Measurements from ENCODE around the gene POU4F3. TPM values are rescaled to one million over a fixed set of nuclear protein-coding genes. Genes with fewer than 3 reads are reported as not detected.

POU4F3 gene
- total and polyA plus RNA-seq, 3 donors from 2014 or later, result not detected

DNA sequence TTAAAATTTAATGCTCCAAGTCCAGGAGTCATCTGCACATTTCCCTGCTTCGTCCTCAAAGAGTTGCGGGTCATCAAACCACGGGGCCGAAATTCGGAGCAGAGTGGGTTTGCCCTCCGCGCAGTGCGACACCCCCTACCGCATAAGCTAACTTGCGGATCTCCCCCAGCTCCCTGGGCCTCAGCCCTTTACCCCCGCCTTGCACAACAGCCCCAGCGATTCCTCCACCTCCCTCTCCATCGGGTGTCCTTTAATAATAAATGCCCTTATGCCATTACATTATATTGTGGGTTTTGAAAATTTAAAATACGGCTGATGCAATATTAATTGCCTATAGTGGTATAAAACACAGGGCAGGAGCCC is 3.9 kb downstream of the POU4F3 start:
- no peaks in the 10 kb centered on the region for H3K9me3 ChIP-seq
- peaks cover 8% of the 10 kb centered on the region for H3K4me1 ChIP-seq
- DNase-seq, result no peak
- H3K27ac ChIP-seq, result no peak overlapping the region
- intact Hi-C loops (cut with DNase I; ENCODE audit: low total_unique reads), result no loop called here
- peaks cover 9% of the 10 kb centered on the region for H3K27me3 ChIP-seq
- no peak overlapping the region for H3K4me3 ChIP-seq
- no peak for TF ChIP-seq POLR2A (IDR thresholded peaks at IDR 0.05)
- TF ChIP-seq CTCF (IDR thresholded peaks at IDR 0.05), result no peak
- 2% methylated on average over 14 of the region's 14 CpGs for WGBS, 2 donors
- H3K36me3 ChIP-seq (ENCODE audit: low read depth, missing control alignments), result no peaks in the 10 kb centered on the region

GRCh38 chr5:146342882-146343865 is 4.5 kb downstream of the POU4F3 start:
- no peak overlapping the region for H3K4me3 ChIP-seq
- intact Hi-C loops (cut with DNase I; ENCODE audit: low total_unique reads), result no loop called here
- peaks cover 8% of the 10 kb centered on the region for H3K4me1 ChIP-seq
- peaks cover 4% of the 10 kb centered on the region for H3K27me3 ChIP-seq
- TF ChIP-seq POLR2A (IDR thresholded peaks at IDR 0.05) (no peak), CTCF (IDR thresholded peaks at IDR 0.05) (no peak)
- no peaks in the 10 kb centered on the region for H3K9me3 ChIP-seq
- no peak overlapping the region for H3K27ac ChIP-seq
- 1% methylated on average over 29 to 46 of the region's 46 CpGs for WGBS, 2 donors
- DNase-seq, result no peak
- H3K36me3 ChIP-seq (ENCODE audit: low read depth, missing control alignments), result no peaks in the 10 kb centered on the region

GRCh38 chr5:146344155-146345118 is 5.8 kb downstream of the POU4F3 start:
- Histone ChIP-seq H3K9me3 (no peaks in the 10 kb centered on the region), H3K4me3 (peak overlapping the region in 1 of 2 donors; percentile 8), H3K4me1 (peaks cover 8% of the 10 kb centered on the region), H3K27me3 (peaks cover 4% of the 10 kb centered on the region), H3K27ac (no peak overlapping the region), H3K36me3 (ENCODE audit: low read depth, missing control alignments) (no peaks in the 10 kb centered on the region)
- no peak for TF ChIP-seq CTCF (IDR thresholded peaks at IDR 0.05)
- TF ChIP-seq POLR2A (IDR thresholded peaks at IDR 0.05), result no peak
- intact Hi-C loops (cut with DNase I; ENCODE audit: low total_unique reads), result no loop called here
- WGBS, 2 donors, result 3% methylated on average over 27 to 31 of the region's 31 CpGs
- no peak for DNase-seq

DNA sequence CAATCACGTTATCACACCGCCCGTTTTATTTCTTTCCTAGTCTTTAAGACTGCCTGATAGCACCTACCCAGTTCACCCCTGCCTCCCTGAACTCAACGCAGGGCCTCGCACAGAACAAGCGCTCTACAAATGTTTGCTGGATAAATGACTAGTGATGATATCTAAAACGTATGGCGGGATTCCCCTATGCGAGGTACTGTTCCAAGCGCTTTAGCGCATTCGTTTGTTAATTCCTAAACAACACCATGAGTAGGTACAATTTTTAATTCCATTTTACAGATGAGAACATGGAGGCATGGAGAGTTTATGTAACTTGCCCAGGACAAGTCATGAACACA is 6.6 kb downstream of the POU4F3 start:
- Histone ChIP-seq H3K4me1 (peaks cover 4% of the 10 kb centered on the region), H3K27ac (no peak overlapping the region), H3K9me3 (no peaks in the 10 kb centered on the region), H3K4me3 (peak overlapping the region; percentile 8 to 12), H3K27me3 (peaks cover 4% of the 10 kb centered on the region), H3K36me3 (ENCODE audit: low read depth, missing control alignments) (no peaks in the 10 kb centered on the region)
- DNase-seq, result no peak
- no peak for TF ChIP-seq CTCF (IDR thresholded peaks at IDR 0.05)
- no peak for TF ChIP-seq POLR2A (IDR thresholded peaks at IDR 0.05)
- 2 to 4% methylated on average over 12 of the region's 12 CpGs for WGBS, 2 donors
- intact Hi-C loops (cut with DNase I; ENCODE audit: low total_unique reads), result no loop called here

All from testis (tissue), 3 donors.